H9 (cell line): ENCODE measurements around the gene ZCCHC4. TPM values are rescaled to one million over a fixed set of nuclear protein-coding genes. Genes with fewer than 3 reads are reported as not detected.

Experiments
- DNase-seq: peaks from one replicate; pipeline ENCODE4 v3.0.0-alpha.2; 2017
- H2AFZ ChIP-seq: one replicate; pipeline ENCODE4 v1.6.1; 2013; ENCODE audit warnings: mild to moderate bottlenecking, low read length, control low read depth, moderate library complexity
- H2AK5ac ChIP-seq: 2 replicates; pipeline ENCODE4 v1.6.1; 2013; ENCODE audit warnings: low read length, control low read depth, mixed read lengths; ENCODE audit not compliant: insufficient read length
- H2BK120ac ChIP-seq: one replicate; pipeline ENCODE4 v1.6.1; 2013; ENCODE audit warnings: low read depth, mild to moderate bottlenecking, low read length, control low read depth, inconsistent platforms; ENCODE audit not compliant: poor library complexity, severe bottlenecking
- H2BK12ac ChIP-seq: 2 replicates; pipeline ENCODE4 v1.6.1; 2013; ENCODE audit warnings: low read length, control low read depth, mixed read lengths, low read depth; ENCODE audit not compliant: insufficient read length
- H2BK15ac ChIP-seq: 2 replicates; pipeline ENCODE4 v1.6.1; 2013; ENCODE audit warnings: low read depth, low read length, control low read depth
- H2BK20ac ChIP-seq: one replicate; pipeline ENCODE4 v1.6.1; 2013; ENCODE audit warnings: low read depth, mild to moderate bottlenecking, low read length, control low read depth, inconsistent platforms; ENCODE audit not compliant: poor library complexity, severe bottlenecking
- H2BK5ac ChIP-seq: 2 replicates; pipeline ENCODE4 v1.6.1; 2013; ENCODE audit warnings: low read length, control low read depth, mixed read lengths; ENCODE audit not compliant: insufficient read length
- H3K14ac ChIP-seq: 2 replicates; pipeline ENCODE4 v1.6.1; 2013; ENCODE audit warnings: low read length, control low read depth; ENCODE audit not compliant: insufficient read depth
- H3K18ac ChIP-seq: 2 replicates; pipeline ENCODE4 v1.6.1; 2013; ENCODE audit warnings: low read depth, mild to moderate bottlenecking, mixed read lengths, low read length, control low read depth; ENCODE audit not compliant: insufficient read length
- H3K23ac ChIP-seq: 2 replicates; pipeline ENCODE4 v1.6.1; 2013; ENCODE audit warnings: low read length, control low read depth, mixed read lengths, low read depth; ENCODE audit not compliant: insufficient read length
- H3K23me2 ChIP-seq: 2 replicates; pipeline ENCODE4 v1.6.1; 2013; ENCODE audit warnings: low read depth, mild to moderate bottlenecking, mixed read lengths, low read length, control low read depth; ENCODE audit not compliant: insufficient read length, poor library complexity, severe bottlenecking
- H3K27ac ChIP-seq: 2 replicates; pipeline ENCODE4 v1.5.1; 2013; ENCODE audit warnings: low read length, control low read depth, mixed read lengths, low read depth; ENCODE audit not compliant: insufficient read length
- H3K27me3 ChIP-seq: 2 replicates; pipeline ENCODE4 v1.6.1; 2013; ENCODE audit warnings: low read length, control low read depth, inconsistent platforms; ENCODE audit not compliant: insufficient read depth
- H3K4ac ChIP-seq: 2 replicates; pipeline ENCODE4 v1.6.1; 2013; ENCODE audit warnings: low read depth, mild to moderate bottlenecking, control low read depth, inconsistent platforms, low read length, moderate library complexity
- H3K4me1 ChIP-seq: 2 replicates; pipeline ENCODE4 v1.6.1; 2013; ENCODE audit warnings: low read length, control low read depth, inconsistent platforms; ENCODE audit not compliant: insufficient read depth
- H3K4me2 ChIP-seq: 2 replicates; pipeline ENCODE4 v1.6.1; 2013; ENCODE audit warnings: low read length, control low read depth, mixed read lengths; ENCODE audit not compliant: insufficient read length, insufficient read depth
- H3K56ac ChIP-seq: 2 replicates; pipeline ENCODE4 v1.6.1; 2013; ENCODE audit warnings: low read depth, mild to moderate bottlenecking, mixed read lengths, low read length, control low read depth; ENCODE audit not compliant: insufficient read length
- H3K79me1 ChIP-seq: 2 replicates; pipeline ENCODE4 v1.6.1; 2013; ENCODE audit warnings: low read depth, mild to moderate bottlenecking, moderate library complexity, low read length, control low read depth, inconsistent platforms; ENCODE audit not compliant: insufficient read depth, poor library complexity, severe bottlenecking
- H3K79me2 ChIP-seq: 2 replicates; pipeline ENCODE4 v1.6.1; 2013; ENCODE audit warnings: low read length, control low read depth, inconsistent platforms; ENCODE audit not compliant: insufficient read depth
- H3K9ac ChIP-seq: 2 replicates; pipeline ENCODE4 v1.6.1; 2013; ENCODE audit warnings: low read length, control low read depth, mixed read lengths; ENCODE audit not compliant: insufficient read length; ENCODE audit errors: extremely low read depth
- H3K9me3 ChIP-seq: one replicate; pipeline ENCODE4 v1.6.1; 2013; ENCODE audit warnings: low read depth, low read length, inconsistent platforms; ENCODE audit not compliant: control insufficient read depth
- H3T11ph ChIP-seq: one replicate; pipeline ENCODE4 v1.6.1; 2013; ENCODE audit warnings: mild to moderate bottlenecking, low read length, control low read depth, inconsistent platforms
- H4K20me1 ChIP-seq: one replicate; pipeline ENCODE4 v1.6.1; 2013; ENCODE audit not compliant: control insufficient read depth, insufficient read length, insufficient read depth
- H4K5ac ChIP-seq: 2 replicates; pipeline ENCODE4 v1.6.1; 2013; ENCODE audit warnings: low read depth, mild to moderate bottlenecking, mixed read lengths, low read length, control low read depth; ENCODE audit not compliant: insufficient read length
- H4K8ac ChIP-seq: replicated peaks from 2 replicates; pipeline ENCODE4 v1.6.1; 2013; ENCODE audit warnings: low read length, control low read depth, mixed read lengths, low read depth; ENCODE audit not compliant: insufficient read length
- H4K91ac ChIP-seq: 2 replicates; pipeline ENCODE4 v1.6.1; 2013; ENCODE audit warnings: low read depth, mild to moderate bottlenecking, moderate library complexity, mixed read lengths, low read length, control low read depth; ENCODE audit not compliant: insufficient read length
- H3K27ac Mint-ChIP-seq, 3 experiments: 2 replicates in 2 of 3; 3 replicates in 1 of 3; pipeline ENCODE4 v1.8.0; 2020 to 2021; ENCODE audit warnings: mixed read lengths in 3 of 3, mild to moderate bottlenecking in 1 of 3, moderate library complexity in 1 of 3
- H3K27me3 Mint-ChIP-seq: 2 replicates; pipeline ENCODE4 v1.8.0; 2021; ENCODE audit warnings: low read depth, mild to moderate bottlenecking, moderate library complexity, mixed read lengths
- H3K36me3 Mint-ChIP-seq, 3 experiments: 2 replicates in 2 of 3; 3 replicates in 1 of 3; pipeline ENCODE4 v1.8.0; 2020 to 2021; ENCODE audit warnings: low read depth in 3 of 3, mixed read lengths in 3 of 3; ENCODE audit not compliant: insufficient read depth in 1 of 3
- H3K4me1 Mint-ChIP-seq, 2 experiments: 2 replicates each; pipeline ENCODE4 v1.8.0; 2020; ENCODE audit warnings: mixed read lengths in 2 of 2
- H3K4me3 Mint-ChIP-seq, 2 experiments: 2 replicates in 1 of 2; 3 replicates in 1 of 2; pipeline ENCODE4 v1.8.0; 2020 to 2021; ENCODE audit warnings: mild to moderate bottlenecking in 2 of 2, mixed read lengths in 2 of 2, moderate library complexity in 1 of 2
- H3K9me3 Mint-ChIP-seq, 2 experiments: 2 replicates in 1 of 2; 3 replicates in 1 of 2; pipeline ENCODE4 v1.8.0; 2020; ENCODE audit warnings: mild to moderate bottlenecking in 2 of 2, mixed read lengths in 2 of 2, moderate library complexity in 1 of 2
- CTCF ChIP-seq: fragments of 200-600 bp; sonication (generic); conservative IDR thresholded peaks from 3 replicates; pipeline ENCODE4 v1.8.0; 2021; ENCODE audit warnings: antibody characterized with exemption, mild to moderate bottlenecking
- WGBS: extraction: QIAGEN DNeasy Blood & Tissue Kit; methylation state at CpG from one replicate; pipeline ENCODE4 v1.1.7; 2013; ENCODE audit warnings: missing lambda C conversion rate, low lambda C conversion rate, mixed read lengths; ENCODE audit not compliant: insufficient read length; ENCODE audit errors: extremely low coverage; 5-methylcytosine and 5-hydroxymethylcytosine counted together
- total RNA-seq: library from RNA; stranded (reverse); gene quantifications from 2 replicates; pipeline ENCODE4 v1.2.1, GENCODE V29; 2021

ZCCHC4 gene
- total RNA-seq, 1 experiment from 2014 or later, result 6.8 TPM

GRCh38 chr4:25405453-25405852, 92.9 kb downstream of the ZCCHC4 start:
- H2BK20ac ChIP-seq, result no peak overlapping the region
- no peak overlapping the region for H3K9ac ChIP-seq
- H3K36me3 Mint-ChIP-seq, result peaks cover 6 to 75% (median 48%) of the 10 kb centered on the region in 3 experiments; a peak in 5 of 7 replicates
- H3K23ac ChIP-seq, result no peak overlapping the region
- no peak overlapping the region for H4K8ac ChIP-seq
- no peak overlapping the region for H2BK15ac ChIP-seq
- no peaks in the 10 kb centered on the region for H3K9me3 Mint-ChIP-seq
- no peaks in the 10 kb centered on the region for H3K27me3 Mint-ChIP-seq
- H3K4me3 Mint-ChIP-seq, result no peak overlapping the region
- H3K79me1 ChIP-seq, result no peaks in the 10 kb centered on the region
- H3T11ph ChIP-seq, result no peak overlapping the region
- no peak overlapping the region for H3K18ac ChIP-seq
- H2BK12ac ChIP-seq, result no peak overlapping the region
- TF ChIP-seq CTCF, result no peak
- no peak for DNase-seq
- H3K23me2 ChIP-seq, result no peaks in the 10 kb centered on the region
- H3K56ac ChIP-seq, result no peak overlapping the region
- H4K91ac ChIP-seq, result no peak overlapping the region
- no peak overlapping the region for H4K5ac ChIP-seq
- no peak overlapping the region for H3K4me2 ChIP-seq
- H3K4ac ChIP-seq, result no peak overlapping the region
- no peak overlapping the region for H3K27ac ChIP-seq
- no peak overlapping the region for H2AK5ac ChIP-seq
- H3K79me2 ChIP-seq, result no peaks in the 10 kb centered on the region
- no peak overlapping the region for H2AFZ ChIP-seq
- no peaks in the 10 kb centered on the region for H3K27me3 ChIP-seq
- H3K9me3 ChIP-seq, result no peaks in the 10 kb centered on the region
- WGBS, result no CpG with 5 or more reads among the region's 2 CpGs
- no peak overlapping the region for H3K14ac ChIP-seq
- no peak overlapping the region for H2BK120ac ChIP-seq
- H4K20me1 ChIP-seq, result no peaks in the 10 kb centered on the region
- no peak overlapping the region for H2BK5ac ChIP-seq
- no peak overlapping the region for H3K27ac Mint-ChIP-seq
- no peaks in the 10 kb centered on the region for H3K4me1 Mint-ChIP-seq
- no peaks in the 10 kb centered on the region for H3K4me1 ChIP-seq
